Glomerular visceral epithelial cell (primary cell): ENCODE measurements around the gene DGKI.
"Not testable (repeated sequence)": the region's sequence is repeated elsewhere in the genome, so short reads cannot be mapped to it uniquely, and the experiment has no call there.

Source experiments
- DNase-seq: peaks from one replicate; pipeline ENCODE4 v3.0.0-alpha.2; 2016; ENCODE audit errors: extremely low spot score

The DGKI gene

DNA sequence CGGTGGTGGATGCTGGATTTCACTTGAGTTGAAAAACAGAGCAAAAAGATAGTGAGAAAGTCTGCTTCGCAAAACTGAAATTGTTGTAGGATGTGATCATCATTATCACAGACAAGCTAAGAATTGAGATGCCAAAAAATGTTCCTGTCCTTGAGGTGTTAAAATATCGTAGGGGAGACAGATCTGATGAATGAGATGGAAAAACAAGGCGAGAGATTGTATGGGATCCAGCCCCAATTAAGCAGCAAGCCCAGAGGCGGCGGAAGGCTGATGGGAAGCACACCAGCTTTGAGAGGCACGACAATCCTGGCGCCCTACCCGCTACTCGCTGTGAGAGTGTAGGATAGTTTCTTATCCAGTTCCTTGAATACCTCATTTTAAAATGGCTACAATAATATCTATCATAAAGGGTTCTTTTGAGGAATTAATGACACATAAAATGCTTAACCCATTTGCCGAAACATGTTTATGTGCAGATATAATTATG lies 372.2 kb downstream of the DGKI start:
- DNase-seq, result no peak

DNA sequence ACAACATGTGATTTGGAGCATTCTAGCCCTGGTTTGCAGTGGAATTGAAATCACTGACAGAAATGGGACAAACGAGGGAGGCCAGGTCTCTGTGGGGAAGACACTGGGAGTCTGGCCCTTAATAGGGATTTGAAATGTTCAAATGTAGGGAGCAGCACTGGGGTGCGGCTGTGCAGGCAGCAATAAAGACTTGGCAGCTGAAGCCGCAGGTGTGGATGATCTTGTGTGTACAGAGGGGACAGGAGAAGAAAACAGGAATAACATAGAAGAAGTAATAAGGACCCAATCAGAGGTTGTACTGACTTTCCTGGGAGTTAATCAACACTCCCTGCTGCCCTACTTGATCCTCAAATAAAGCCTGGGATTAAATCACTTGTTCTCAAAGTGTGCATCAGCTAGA lies 375.6 kb downstream of the DGKI start:
- DNase-seq, result no peak

DNA sequence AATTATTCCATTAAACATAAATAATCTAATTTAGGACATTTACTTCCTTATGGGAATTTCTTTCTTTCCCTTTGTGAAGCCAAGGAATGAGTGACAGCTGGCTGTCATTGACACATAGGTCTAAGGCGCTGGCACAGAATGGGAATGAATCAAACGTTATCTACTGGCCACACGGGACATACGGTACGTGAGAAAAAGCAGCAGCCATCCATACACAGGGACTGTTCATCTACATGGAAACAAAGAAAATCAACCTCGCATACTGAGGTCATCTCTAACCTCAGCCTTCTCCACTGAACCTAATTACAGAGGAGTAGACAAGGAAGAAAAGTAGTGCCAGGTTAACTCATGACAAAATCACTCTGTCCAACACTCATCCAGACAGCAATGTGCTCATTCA lies 376.9 kb downstream of the DGKI start:
- no peak for DNase-seq

DNA sequence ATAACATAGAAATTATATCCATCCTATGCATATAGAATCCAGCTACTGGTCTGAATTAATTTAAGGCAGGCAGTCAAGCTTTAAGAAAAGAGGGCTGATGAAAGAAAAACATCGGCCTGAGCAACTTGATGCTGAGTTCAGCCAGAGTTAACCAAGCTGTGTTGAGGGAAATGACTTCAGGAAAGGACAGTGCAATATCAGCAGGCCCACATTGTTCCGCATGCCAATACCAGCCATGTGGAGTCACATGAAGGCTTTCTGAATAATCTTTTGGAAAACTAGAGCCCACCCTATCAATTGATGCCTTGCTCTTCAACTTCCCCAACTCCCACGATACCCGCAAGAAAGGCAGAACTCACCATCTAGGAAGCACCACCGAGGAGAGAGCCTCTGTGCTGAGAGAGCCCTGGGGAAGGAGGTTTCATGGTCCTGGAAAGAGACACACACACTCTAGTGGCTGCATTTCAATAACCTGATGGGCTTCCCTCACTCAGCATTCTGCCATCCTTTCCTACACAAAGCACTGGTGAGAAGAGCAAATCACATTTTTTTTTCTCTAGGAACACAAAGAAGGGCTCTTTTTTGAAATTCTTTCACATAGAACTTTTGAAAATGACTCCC lies 377.5 kb downstream of the DGKI start:
- DNase-seq, result no peak

DNA sequence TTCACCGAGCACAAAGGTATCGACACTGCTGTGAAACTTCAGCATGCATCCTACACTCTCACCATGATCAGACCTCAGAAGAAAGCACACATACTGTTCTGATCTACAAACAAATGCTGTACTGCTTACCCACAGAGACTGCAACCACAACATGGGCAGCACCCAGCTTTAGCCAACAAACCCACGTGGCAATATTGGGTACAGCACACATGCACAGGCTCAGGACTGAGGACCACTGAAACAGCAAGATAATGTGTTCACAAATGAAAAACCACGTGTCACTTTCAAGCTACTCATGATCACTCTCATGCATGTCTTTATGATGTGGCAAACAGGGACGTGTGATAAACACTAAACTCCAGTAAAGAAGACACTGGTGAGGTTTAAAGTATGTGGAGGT lies 383.9 kb downstream of the DGKI start:
- DNase-seq, result no peak

DNA sequence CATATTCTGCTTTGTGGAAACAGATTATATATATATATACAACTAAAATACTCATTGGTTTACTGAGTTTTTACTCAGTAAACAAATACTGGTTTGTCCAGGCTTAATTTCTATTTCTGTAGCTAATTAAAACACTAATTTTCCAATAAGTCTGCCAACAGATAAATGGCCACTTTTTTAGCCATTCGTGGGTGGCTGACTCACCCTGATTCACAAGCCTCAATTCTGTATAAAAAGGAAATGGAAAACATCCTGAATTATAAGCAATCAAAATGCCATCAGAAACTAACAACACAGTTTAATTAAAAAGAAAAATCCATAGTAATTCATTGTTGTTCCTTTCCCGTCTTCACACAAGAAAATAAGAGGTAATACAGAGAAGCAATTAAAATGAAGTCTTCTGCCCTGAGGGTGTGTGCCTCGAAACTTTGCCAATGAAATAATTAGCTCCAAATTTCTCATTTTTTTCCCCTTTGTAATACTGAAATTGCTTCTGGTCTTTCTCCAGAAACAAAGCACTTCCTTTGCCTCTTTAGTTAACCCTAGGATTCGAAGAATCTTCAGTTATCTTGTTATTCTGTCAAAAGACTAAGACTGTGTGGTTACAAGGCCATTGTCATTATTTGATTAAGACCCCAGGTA lies 384.6 kb downstream of the DGKI start:
- no peak for DNase-seq

DNA sequence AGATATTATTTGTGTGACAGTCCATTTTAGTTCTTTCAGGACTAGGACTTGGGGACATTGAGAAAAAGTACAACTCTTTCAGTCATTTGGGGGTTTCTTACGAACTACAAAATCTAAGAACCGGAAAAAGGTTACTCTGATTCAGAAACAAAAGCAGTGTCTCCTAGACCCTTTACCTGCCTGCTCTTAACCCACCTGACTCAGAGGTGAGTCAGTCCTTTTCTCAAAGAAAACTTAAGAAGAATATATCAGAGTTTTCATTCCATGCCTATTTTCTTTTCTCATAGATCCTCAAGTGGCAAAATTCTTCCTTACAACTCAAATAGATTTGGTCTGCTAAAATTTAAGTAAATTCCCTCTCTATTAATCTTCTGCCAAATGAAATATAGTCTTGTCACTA lies 388.4 kb downstream of the DGKI start:
- no peak for DNase-seq

DNA sequence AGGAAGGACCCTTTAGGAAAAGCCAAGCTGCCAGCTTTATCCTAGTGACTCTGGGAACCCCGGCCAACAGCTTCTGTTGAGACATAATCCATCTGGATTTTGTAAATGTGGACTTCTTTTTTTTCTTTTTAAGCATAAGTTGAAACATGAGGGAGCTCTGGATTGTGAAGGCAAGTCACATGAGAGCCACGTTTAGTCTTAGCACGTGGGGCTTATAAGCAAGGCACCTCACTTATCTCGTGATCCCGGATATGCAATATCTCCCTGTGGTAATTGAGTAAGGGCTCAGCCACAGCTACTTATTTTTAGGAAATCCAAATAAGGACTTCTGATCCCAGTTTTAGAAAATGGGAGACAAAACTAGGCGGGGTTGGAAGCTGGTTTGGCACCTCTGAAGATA lies 392.0 kb downstream of the DGKI start:
- DNase-seq, result no peak

DNA sequence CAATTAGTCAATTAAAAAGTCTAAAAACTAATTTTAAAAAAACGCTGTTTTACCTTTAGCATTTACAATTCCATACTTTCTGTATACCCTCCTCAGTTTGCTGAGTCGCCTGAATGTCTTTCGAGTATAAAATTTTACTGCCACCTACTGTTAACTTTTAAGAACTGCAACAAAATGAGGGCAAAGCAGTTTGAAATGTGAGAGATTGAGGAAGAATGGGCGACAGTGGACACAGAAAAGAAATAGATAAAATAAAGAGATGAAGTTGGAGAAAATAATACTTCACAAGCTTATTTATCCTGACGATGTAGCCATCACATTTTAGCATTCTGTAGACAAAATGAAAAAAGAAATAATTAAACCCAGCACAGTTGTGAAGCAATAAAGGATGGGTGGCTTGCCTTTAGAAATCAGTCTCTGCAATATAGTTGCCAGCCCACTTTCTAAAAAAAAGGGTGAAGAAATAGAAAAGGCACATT lies 392.5 kb downstream of the DGKI start:
- peak; percentile 45 for DNase-seq

DNA sequence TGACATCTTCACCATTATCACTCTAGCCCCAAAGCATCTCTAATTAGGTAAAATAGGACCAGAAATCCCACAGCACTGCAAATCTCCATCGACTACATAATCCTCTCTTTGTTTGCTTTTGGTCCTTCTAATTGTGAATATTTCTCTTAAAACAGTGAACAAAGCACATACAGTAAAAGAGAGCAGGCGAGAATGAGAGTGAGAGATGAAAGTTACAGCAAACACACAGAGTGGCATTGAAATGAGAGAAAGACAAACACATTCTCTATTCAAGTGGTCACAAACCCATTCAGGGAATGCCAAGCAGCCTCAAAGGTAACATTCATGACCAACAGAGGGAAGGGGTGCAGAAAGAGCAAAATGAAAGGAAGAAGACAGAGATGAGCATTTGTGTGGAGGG lies 393.4 kb downstream of the DGKI start:
- DNase-seq, result no peak

DNA sequence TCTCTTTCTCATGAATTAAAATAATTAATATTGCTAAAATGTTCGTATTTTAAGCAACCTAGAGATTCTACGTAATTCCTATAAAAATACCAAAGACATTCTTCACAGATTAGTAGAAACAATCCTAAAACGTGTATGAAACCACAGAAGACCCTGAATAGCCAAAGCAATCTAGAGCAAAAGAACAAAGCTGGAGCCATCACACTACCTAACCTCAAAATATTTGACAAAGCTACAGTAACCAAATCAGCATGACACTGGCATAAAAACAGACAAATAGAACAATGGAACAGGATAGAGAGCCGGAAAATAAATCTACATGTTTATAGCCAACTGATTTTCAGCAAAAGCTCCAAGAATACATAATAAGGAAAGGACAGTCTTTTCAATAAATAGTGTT lies 397.8 kb downstream of the DGKI start:
- DNase-seq, result no peak

DNA sequence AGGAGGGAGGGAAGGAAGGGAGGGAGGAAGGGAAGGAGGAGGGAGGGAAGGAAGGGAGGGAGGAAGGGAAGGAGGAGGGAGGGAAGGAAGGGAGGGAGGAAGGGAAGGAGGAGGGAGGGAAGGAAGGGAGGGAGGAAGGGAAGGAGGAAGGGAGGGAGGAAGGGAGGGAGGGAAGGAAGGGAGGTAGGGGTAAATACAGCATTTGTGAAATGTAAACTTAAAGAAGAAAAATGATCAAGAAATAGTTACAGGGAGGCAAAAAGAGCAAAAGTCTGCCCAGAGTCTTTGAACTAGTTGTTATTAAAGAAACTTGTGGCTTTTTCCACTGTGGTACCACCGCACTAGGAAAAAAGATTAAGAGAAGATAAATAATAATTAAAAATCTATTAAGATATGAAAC lies 398.2 kb downstream of the DGKI start:
- DNase-seq, result not testable (repeated sequence)

DNA sequence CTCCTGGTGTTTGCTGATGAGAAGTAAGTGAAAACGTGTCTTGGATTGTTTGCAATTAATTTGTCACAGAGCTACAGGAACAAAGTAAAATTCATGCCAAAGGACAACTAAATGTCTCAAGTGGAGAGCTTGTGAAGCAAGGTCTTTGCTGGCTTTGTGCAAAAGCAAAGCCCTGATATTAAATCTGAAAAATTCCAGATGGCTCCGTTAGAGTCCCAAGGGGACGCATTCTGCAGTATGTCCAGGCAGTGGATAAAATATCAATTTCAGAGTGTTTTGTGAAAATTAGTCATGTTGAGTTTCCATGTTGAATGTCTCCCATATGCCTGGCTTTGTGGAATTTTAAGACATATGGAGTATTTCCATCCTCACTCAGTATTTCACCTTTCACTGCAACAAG lies 400.7 kb downstream of the DGKI start:
- no peak for DNase-seq

DNA sequence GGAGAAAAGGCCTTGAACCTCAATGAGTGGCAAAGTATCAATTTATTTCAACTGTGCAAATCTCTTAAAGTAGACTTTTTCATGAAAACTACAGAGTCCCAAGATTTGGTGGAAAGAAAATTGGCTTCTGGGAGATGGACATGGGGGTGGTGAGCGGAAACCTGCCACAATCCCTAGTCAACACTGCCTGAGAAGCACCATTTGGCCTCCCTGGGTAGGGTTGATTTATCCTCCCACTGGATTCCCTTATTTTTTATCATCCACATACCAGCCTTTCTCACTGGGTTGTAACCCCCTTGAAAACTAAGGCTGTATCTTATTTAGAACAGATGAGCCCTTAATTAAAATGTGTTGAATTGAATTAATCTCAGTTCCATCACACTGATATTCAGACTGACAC lies 401.5 kb downstream of the DGKI start:
- no peak for DNase-seq

DNA sequence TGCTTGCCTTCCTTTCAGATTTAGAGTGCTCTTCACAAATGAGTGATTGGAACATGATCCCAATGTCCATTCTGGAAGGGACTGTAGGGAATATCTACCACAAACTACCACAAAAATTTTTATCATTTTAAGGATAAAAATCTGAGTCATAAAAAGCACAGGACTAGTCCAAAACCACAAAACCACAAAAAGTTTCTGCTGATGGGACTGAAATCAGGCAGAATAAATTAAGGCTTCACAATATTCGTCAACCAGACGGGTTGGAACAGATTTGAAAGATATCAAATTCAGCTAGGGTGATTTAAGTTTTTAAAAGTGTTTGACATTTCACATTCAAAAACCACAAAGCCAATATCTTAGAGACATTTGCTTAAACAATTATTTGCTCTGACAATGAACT lies 403.2 kb downstream of the DGKI start:
- peak; percentile 79 for DNase-seq

DNA sequence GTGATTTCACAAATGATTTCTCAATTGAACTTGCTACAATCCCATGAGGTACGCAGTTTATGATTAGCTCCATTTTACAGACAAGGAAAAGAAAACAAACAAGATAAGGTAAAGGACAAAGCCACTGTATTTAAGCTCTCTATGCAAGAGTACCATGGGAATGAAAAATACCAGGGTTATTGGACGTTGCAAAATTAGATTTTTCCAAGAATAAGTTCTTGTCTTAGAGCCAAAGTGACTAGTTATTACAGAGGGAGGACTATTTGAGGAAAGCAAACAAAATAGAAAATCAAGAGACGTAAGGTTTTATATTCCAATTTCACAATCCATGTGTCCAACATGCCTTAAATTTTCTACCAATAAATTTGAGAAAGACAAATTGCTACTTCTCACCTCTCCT lies 405.3 kb downstream of the DGKI start:
- DNase-seq, result no peak

DNA sequence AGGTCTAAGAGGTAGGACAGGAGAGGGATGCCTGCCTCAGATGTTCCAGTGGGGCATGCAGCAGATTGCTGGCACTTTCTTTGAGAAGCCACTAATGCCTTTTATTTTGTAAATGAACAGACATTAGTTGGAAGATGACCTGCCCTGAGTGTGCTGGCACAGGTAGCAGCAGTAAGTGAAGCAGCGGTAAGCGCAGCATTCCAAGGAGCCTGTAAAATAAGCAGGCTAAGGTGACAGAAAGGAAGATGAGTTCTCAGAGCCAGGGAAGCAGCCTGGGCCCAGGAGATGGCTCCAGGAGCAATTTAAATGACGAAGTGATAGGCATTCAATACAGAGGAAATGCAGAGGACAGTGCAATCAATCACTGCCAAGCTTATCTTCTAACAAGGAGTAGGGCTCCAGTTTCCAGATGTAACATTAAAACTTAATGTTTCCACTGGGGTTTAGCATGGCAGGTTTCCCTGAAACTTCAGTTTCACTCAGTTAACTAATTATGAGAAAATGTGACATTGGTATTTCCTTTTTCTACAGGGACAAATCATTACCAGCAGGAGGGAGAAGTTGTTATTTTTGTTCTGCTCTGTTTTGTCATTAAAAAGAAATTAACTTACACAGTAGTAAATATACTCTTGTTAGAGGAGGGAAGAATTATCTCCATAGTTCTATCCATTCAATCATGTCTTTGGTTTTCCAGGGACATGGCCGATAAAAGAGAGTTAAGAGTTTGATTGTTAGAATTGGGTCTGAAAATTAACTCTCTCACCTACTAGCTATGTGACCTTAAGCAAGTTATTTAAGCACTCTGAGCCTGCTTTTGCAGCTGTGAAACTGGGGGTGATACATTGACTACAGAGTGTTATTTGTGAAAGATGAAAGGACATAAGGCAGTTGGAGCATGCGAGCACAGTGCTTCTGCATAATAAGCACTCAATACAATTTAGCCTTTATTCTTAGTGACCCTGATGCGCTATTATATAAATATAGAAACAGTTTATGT lies 406.6 kb downstream of the DGKI start:
- DNase-seq, result no peak

DNA sequence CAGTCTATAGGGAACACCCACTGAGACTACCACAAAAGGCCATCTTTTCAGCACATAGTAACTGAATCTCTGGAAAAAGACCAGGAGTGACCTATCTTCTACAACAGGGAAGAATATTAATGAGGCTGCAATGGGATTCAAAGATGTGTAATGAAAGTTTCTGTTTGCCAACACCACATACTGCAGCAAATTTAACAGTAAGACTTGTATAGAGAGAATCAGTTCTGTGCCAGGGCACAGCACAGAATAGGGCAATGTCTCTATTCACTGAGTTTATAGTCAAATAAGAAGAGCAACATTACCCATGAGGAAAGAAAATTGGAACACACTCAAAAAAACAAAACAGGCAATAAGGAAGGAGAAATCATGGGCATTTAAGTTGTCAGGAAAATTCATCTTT lies 411.8 kb downstream of the DGKI start:
- DNase-seq, result no peak

DNA sequence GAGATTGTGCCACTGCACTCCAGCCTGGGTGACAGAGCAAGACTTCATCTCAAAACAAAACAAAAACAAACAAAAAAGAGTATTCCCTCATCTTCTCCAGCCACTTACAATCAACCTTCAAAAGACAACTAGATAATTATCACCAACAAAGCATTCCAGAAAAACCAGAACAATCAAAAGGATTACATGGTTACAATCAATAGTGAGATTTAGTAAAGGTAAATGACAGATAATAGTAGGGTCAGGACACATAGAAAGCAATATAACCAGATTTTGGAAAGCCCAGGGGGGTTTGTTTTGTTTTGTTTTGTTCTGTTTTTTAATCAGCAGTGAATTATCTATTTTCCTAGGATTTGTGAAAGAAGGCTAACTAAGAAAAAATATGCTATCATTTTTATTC lies 412.2 kb downstream of the DGKI start:
- no peak for DNase-seq

DNA sequence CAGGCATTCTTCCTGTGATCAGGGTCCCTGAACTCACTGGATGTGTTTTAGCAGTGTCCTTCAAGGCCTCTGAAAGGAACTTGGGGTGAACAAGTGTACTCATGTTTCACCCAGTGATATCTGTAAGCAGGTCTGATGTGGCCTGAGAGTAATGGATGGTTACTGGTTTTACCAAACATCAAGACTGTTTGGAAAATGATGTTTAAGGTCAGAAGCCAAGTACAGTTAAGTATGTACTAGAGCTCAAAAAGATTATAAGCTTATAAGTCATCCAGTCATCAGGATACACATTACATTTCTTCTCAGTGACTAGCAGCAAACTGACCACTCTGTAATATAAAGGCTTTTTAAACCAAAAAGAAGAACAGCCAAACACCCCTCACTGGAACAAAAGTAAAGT lies 423.5 kb downstream of the DGKI start:
- no peak for DNase-seq

DNA sequence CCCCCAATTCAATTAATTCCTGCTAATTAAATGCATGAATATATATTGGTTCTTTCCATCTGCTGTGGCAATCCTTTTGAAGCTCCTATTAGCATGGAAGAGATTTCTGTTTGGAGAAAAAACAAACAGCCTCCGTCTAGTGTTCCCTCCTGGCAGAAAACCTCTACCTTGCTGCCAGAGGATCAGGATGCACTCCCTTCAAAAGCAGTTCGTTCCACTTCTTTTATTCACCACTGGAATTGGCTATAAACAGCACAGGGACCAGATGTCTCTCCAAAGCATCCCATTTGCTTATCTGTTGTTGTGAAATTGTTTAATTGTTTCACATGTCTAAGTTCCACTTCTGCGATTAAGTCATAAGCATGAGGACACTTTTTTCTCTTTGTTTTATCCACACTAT lies 425.4 kb downstream of the DGKI start:
- DNase-seq, result no peak

DNA sequence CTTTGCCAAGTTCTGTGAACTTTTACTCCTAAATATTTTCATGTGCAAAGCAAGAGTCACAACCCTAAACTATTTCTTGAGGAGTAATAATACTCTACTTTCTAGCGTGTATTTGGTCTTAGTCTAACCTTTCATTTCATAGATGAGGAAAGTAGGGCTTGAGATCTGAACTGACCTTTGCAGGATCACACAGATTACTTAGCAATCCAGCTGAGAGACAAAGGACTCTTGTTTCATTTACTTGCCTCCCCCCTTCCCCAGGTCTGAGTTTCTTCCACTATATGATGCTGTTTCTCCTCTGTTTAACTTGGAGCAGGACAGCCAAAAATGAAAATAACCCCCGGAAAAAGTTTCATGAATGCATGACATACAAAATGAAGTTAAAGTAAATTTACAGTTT lies 427.9 kb downstream of the DGKI start:
- DNase-seq, result no peak

DNA sequence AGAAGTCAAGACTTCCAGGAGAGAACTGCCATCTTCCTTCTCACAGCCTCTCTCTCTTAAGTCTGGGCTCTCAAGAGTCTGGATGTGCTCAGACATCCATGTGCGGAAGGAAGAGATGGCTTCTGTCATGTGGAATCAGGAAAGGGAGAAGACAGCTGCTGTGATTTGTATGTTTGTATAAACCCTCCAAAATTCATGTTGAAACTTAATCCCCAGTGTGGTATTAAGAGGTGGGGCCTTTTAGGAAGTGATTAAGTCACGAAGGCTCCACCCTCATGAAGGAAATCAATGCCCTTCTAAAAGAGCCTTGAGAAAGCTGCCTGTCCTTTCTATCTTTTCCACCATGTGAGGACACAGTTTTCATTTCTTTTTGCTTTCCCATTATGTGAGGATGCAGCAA lies 429.3 kb downstream of the DGKI start:
- DNase-seq, result no peak
